ENCODE measurements around the gene TLDC2.

DNA sequence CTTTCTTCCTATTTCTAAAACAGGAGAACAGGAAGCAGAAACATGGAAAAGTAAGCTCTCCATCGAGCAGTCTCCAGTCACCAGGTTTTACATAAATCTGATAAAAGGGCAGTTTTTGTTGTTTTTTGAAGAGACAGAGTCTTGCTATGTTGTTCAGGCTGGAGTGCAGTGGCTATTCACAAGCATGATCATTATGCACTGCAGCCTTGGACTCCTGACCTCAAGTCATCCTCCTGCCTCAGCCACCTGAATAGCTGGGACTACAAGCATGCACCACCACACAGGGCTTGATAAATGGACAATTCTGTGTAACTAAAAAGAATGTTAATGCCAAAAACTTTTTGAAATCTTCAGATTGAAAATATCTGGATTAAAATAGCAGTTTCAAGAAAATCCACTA is 51.8 kb downstream of the TLDC2 start:
- TF ChIP-seq POLR2A (IDR thresholded peaks at IDR 0.05) (no peak), POLR2AphosphoS5 (IDR thresholded peaks at IDR 0.05) (no peak), EP300 (IDR thresholded peaks at IDR 0.05) (no peak)
- TF ChIP-seq, protein P1, sequence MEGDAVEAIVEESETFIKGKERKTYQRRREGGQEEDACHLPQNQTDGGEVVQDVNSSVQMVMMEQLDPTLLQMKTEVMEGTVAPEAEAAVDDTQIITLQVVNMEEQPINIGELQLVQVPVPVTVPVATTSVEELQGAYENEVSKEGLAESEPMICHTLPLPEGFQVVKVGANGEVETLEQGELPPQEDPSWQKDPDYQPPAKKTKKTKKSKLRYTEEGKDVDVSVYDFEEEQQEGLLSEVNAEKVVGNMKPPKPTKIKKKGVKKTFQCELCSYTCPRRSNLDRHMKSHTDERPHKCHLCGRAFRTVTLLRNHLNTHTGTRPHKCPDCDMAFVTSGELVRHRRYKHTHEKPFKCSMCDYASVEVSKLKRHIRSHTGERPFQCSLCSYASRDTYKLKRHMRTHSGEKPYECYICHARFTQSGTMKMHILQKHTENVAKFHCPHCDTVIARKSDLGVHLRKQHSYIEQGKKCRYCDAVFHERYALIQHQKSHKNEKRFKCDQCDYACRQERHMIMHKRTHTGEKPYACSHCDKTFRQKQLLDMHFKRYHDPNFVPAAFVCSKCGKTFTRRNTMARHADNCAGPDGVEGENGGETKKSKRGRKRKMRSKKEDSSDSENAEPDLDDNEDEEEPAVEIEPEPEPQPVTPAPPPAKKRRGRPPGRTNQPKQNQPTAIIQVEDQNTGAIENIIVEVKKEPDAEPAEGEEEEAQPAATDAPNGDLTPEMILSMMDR (IDR thresholded peaks at IDR 0.05) = no peak
